Epithelial cell of proximal tubule (primary cell): ENCODE data around the gene KDM8. TPM values are rescaled to one million over a fixed set of nuclear protein-coding genes. Genes with fewer than 3 reads are reported as not detected.

Source experiments
- DNase-seq: peaks from one replicate; pipeline ENCODE4 v3.0.0-alpha.2; 2011; ENCODE audit warnings: low read depth
- H3K4me3 ChIP-seq: 2 replicates; pipeline ENCODE4 v1.5.1; 2011; ENCODE audit warnings: low read depth, mild to moderate bottlenecking, low read length
- total RNA-seq: library from RNA; depleted of rRNA; stranded (reverse); fragments of >200 nt; gene quantifications from 2 replicates; pipeline ENCODE4 v1.2.3, GENCODE V29; 2015
- TF ChIP-seq, protein P1 (sequence below): conservative IDR thresholded peaks from 2 replicates; pipeline ENCODE4 v1.5.1; 2012; ENCODE audit warnings: low read depth, mild to moderate bottlenecking, low read length

The KDM8 gene
- total RNA-seq, 1 donor from 2014 or later, result 13.8 TPM

DNA sequence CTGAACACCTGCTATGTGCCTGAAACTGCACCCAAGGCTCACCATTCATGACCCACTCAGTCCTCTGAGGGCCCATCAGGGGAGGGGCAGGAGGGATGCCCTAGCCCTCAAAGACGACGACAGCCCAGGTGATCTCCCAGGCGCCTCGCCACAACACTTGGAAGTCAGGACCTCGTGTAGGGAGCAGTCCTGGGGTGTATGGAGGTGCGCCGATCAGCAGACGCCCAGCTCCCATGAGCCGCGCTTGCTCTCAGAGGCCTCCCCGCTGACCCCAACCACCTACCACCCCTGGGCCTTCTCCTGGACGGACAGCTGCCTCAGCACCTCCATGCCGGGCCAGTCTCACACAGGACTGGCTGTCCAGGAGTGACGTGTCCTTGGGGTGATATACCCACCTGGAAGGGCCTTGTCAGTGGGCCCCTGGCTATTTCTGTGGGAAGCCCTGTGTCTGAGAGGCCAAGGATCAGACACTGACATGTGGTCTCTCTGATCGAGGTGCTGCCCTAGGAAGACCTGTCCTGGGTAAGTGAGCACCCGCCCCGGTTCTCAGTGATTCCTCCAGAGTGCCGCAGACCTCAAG, 26.7 kb downstream of the KDM8 start:
- no peak for DNase-seq
- TF ChIP-seq, protein P1, sequence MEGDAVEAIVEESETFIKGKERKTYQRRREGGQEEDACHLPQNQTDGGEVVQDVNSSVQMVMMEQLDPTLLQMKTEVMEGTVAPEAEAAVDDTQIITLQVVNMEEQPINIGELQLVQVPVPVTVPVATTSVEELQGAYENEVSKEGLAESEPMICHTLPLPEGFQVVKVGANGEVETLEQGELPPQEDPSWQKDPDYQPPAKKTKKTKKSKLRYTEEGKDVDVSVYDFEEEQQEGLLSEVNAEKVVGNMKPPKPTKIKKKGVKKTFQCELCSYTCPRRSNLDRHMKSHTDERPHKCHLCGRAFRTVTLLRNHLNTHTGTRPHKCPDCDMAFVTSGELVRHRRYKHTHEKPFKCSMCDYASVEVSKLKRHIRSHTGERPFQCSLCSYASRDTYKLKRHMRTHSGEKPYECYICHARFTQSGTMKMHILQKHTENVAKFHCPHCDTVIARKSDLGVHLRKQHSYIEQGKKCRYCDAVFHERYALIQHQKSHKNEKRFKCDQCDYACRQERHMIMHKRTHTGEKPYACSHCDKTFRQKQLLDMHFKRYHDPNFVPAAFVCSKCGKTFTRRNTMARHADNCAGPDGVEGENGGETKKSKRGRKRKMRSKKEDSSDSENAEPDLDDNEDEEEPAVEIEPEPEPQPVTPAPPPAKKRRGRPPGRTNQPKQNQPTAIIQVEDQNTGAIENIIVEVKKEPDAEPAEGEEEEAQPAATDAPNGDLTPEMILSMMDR, result no peak
- H3K4me3 ChIP-seq, result no peak overlapping the region

DNA sequence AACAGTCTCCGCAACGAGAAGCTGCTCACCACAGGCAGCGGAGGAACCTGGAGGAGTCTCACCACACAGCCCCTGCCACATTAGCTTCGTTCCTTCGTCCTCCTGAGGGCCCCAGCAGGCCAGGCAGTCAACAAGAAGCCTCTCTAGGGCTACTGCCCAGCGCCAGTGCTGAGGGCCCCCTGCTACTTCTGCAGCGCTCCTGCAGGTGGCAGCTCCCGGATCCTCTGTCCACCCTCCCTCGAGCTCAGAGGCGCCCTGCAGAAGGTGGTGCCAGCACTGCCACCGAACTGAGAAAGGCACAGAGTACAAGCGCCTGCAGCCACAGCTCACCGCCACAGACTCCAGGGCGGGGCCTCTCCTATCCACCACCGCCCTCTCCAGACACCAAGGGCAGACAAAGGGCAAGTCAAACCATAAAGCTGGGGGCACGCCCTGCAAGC, 27.3 kb downstream of the KDM8 start:
- no peak for DNase-seq
- H3K4me3 ChIP-seq, result no peak overlapping the region
- TF ChIP-seq, protein P1, result no peak

GRCh38 chr16:27231692-27232060, 28.4 kb downstream of the KDM8 start:
- DNase-seq, result no peak
- TF ChIP-seq, protein P1, result no peak
- no peak overlapping the region for H3K4me3 ChIP-seq

DNA sequence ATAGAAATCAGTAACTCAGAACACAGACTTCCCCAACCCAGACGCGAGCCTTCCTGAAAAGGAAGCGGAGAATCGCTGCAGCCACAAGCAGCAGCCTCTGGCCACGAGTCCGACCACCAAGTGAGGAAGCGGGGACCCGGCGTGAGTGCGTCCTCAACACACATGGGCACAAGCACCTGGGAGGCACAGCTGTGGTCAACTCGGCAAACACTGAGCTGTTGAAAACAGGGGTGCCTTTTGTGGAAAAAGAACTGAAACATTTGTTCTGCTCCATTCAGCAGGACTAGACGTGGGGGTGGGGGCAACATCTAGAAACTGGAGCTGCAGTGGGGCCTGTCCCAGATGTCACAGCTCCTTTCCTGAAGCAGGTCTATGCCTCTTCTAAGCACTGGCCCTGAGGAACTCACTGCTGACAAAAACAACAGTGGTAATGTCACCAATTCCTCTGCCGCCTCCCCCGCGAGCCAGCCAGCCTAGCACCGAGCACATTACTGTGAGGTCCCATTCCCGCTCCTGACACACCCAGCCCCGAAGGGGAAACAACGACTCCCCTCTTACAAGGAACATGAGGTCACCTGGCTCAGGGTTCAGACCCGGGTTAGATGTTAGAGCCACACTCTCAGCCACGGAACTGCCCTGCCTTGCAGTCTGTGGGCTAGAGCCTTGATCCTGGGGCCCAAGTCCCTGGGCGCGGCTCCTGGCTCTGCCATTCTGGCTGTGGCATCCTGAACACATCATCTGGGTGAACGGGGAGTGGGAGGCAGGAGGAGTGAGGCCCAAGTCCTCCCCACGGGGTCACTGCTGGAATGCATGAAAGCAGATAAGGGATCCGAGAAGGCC, 29.0 kb downstream of the KDM8 start:
- no peak for DNase-seq
- TF ChIP-seq, protein P1, result no peak
- H3K4me3 ChIP-seq, result no peak overlapping the region

DNA sequence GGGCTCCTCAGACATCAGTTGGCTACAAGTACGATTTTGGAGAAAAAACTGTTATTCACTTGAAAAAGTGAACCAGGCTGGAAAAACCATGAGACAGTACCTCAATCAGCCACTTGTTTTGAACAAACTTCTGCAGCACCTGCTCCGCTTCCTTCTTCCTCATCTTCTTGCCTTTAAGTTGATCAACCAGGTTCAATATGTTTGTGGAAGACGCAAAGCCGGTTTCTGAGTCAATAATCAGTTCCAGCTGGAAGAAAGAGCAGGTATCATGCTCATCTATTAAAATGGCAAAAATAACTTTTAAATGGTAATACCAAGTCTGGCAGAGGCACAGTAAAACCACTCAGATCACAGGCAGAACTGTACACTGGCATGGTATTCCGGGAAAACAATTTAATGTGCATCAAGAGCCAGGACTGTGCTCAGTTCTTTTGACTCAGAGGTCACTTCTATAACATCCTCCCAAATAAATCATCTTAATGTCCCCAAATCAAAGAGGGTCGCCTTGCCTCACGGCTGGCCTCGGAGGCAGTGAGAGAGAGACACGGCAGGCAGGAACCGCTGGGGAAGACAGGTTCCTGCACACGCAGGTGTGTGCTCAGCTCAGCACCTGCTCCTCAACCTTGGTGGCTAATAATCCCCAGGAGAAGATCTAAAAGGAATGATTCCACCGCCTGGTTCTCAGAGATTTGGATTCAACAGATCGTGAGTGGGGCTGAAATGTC, 29.7 kb downstream of the KDM8 start:
- DNase-seq, result no peak
- TF ChIP-seq, protein P1, result no peak
- H3K4me3 ChIP-seq, result no peak overlapping the region

GRCh38 chr16:27233731-27234130, 30.4 kb downstream of the KDM8 start:
- TF ChIP-seq, protein P1, result no peak
- no peak for DNase-seq
- no peak overlapping the region for H3K4me3 ChIP-seq
